NCI-H748 (cell line): Measurements from ENCODE around the gene RARRES2.

Experiments
- DNase-seq: peaks from one replicate; lab custom pipeline; 2025; ENCODE audit not compliant: unreplicated experiment; lab: John Stamatoyannopoulos, UW

Gene RARRES2

GRCh38 chr7:150339409-150339809, 2.0 kb downstream of the RARRES2 start:
- no peak for DNase-seq

GRCh38 chr7:150338166-150338829, 3.1 kb downstream of the RARRES2 start:
- DNase-seq, result no peak

DNA sequence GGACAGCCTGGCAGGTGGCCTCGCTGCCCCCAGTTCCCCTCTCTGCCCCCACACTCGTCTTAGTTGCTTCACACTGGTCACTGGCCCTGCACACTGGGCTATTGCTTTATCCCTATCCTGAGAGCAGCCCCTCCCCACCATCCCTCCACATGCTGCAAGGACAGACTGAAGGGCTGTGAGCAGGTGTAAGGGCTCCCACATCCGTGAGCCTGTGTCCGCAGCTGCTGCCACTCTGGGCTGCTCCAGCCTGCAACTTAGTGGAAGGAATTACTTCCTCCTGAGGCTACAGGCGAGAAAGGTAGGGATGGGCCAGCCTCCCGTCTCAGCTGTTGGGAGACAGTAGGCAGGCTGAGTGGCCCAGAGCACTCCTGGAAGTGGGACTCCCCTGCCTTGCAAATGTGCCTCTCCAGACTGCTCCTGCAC, 3.8 kb downstream of the RARRES2 start:
- no peak for DNase-seq

- DNase-seq, result no peak
Measured at GRCh38 chr7:150337179-150337578, 4.2 kb downstream of the RARRES2 start.

DNA sequence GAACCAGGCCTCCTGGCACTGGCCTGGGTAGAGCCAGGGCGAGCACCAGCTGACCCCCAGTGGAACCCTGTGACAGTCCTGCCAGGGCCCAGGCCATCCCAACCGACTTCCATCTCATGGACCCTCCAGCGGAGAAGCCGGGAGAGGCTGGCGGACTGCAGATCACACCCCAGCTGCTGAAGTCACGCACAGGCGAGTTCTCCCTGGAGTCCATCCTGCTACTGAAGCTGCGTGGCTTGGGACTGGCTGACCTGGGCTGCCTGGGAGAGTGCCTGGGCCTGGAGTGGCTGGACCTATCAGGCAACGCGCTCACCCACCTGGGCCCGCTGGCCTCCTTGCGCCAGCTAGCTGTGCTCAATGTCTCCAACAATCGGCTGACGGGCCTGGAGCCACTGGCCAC, 4.7 kb downstream of the RARRES2 start:
- no peak for DNase-seq

DNA sequence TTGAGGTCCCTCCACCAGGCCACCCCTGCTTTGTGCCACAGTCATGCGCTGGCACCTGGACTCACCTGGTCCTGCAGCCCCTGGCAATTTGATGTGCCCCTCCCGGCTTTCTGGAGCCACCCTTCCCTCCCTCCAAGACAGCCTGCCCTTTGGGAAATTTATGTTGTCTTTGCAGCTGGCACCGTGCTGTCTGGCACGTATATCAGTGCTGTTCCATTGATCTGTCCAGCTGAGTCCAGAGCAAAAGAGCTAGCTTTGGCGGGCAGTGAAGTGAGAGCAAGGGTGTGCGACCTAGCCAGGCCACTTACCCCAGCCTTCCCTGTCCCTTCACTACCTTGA, 5.7 kb downstream of the RARRES2 start:
- no peak for DNase-seq

DNA sequence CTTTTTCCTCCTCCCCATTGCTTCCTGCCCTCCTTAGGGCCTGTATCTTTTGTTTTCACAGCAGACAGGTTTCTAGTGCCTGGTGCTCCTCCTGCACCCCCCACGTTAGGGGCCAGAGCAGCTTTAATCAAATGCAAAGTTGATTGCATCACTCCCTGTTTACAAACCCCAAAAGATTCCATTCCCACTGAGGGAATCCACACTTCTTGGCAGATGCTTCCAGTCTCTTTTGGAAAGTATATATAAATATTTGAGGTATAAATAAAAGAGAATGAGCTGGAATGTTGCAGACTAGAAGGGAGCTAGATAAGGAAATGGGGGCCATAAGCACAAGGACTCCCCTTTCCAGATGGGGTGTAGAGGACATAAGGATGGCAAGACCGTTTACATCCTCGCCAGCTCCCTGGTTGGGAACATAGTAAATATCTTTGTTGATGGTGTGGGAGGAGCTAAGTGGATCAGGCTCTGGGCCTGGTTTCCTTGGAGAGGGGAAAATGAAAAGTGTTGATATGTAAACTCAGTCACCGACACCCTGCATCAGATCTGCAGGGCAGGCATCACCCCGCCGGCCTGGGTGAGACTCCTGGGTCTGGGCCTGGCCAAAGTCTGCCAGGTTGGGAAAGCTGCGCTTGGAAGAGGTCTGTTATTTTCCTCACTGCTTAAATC, 6.2 kb downstream of the RARRES2 start:
- no peak for DNase-seq

DNA sequence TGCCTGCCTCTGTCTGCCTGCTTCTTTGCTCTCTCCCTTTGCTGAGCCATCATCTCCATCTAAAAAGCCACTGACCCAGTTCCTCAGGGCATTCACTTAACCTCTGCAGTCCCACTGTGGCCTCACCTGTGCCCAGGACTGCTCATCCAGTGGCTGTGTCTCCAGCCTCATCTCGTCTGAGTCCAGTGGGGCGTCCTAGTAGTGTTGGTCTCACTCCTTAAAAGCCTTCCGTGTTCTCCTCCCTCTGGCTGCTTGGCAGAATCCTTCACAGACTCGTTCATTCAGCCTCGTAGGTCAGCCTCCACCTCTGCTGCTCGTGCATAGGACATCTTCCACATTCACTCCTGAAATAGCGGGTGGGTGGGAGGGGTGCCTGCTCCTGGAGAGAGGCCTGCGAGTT, 7.3 kb downstream of the RARRES2 start:
- no peak for DNase-seq

GRCh38 chr7:150333659-150334058, 7.8 kb downstream of the RARRES2 start:
- DNase-seq, result no peak

DNA sequence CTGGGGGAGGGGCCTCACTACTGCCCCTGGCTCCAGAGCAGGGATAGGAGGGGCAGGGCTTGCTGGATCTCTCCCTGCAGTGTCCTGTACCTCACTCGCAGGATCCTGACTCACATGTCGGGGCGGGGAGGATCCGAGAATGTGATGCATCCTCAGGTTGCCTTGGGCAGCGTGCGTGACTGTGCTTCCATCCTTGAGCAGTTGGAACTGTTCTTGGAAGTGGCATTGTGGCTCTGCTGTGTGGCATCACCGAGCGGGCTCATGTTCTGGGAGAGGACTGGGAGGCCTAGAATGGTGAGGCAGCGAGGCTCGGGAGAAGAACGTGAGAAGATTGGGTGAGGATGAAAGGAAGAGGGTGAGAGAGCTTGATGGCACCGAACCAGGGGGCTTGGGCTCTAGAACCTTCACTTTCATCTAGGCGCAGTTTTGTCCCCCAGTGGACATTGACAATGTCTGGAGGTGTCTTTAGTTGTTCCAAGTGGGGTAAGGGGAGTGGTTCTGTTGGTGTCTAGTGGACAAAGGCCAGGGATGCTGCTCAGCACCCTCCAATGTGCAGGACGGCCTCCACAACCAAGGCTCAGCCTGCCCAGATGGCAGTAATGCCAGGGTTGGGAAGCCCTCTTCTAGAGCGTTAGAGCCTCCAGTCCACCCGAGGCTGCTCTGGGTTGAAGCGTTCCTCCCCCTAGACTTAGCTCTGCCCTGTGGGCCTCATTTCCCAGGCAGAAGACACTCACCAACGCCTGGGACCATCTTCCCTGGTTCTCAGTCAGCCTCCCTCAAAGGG, 8.4 kb downstream of the RARRES2 start:
- no peak for DNase-seq

DNA sequence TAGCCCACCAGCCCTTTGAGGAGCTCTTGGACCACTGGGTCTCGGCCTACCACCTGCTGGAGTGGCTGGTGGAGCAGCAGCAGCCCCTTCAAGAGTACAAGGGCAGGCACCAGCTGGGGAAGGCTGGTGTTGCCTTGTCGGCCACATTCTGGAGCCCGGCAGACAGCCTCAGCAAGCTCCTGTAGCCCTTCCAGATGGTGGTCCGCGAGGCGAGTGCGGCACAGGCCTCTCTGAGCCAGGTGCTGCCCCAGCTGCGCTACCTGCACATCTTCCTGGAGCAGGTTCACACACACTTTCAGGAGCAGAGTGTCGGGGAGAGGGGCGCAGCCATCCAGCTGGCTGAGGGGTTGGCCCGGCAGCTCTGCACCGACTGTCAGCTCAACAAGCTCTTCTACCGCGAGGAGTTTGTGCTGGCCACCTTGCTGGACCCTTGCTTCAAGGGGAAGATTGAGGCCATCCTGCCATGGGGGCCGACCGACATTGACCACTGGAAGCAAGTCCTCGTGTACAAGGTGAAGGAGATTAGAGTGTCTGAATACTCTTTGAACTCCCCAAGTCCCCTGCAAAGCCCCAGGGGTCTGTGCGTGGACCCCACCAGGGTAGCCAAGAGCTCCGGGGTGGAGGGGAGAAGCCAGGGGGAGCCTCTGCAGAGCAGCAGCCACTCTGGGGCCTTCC, 11.1 kb downstream of the RARRES2 start:
- no peak for DNase-seq

GRCh38 chr7:150329331-150330120, 11.9 kb downstream of the RARRES2 start:
- no peak for DNase-seq

DNA sequence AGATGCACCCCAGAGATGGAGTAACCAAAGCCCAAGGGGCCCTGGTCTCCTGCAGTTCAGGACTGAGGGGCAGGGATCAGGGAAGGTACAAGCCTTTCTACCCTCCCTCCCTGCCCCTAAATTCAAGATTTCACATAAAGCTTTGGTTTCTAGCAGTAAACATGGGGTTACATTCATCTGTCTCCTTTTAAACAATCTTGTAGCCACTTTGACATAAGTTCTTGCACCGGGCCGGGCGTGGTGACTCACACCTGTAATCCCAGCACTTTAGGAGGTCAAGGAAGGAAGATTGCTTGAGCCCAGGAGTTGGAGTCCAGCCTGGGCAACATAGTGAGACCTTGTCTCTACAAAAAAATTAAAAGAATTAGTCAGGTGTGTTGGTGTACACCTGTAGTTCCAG, 14.1 kb downstream of the RARRES2 start:
- no peak for DNase-seq

- no peak for DNase-seq
Measured at GRCh38 chr7:150326657-150327268, 14.7 kb downstream of the RARRES2 start.

DNA sequence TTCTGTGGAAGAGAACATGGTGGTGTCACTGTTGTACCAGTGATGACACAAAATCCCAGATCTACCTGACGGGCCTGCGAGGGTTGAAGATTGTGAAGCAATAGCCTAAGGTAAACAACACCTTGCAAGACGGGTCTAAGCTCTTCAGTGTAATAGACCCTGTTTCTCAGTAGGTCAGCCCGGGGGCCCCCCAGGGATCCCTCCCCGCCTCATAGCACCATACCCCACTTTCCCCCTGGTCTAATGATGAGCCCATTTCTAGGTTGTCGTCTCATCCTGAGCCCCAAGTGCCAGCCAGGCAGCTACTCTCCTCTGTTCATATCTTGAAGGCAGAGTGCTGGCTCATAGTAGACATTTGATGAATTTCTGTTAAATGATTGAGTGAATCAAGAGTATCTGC, 15.5 kb downstream of the RARRES2 start:
- DNase-seq, result no peak

DNA sequence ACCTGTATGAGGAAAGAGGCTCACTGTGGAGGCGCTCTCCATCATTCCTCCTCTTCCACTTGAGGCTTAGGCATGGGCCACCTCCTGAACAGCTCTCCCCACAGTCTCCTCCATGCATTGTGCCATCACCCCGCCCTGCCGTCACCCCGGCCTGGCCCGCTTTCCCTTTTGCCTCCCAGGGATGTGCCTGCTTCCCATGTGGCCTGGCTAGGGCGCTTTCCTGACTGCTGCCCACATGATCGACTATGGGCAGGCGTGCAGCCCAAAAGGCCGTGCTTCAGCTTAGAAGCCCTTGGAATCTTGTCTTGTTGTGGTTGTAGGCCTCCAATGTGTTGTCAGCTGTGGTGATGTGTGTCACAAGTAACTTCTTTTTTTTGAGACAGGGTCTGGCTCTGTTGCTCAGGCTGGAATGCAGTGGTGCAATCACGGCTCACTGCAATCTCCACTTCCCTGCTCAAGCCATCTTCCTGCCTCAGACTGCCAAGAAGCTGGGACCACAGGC, 16.3 kb downstream of the RARRES2 start:
- no peak for DNase-seq

DNA sequence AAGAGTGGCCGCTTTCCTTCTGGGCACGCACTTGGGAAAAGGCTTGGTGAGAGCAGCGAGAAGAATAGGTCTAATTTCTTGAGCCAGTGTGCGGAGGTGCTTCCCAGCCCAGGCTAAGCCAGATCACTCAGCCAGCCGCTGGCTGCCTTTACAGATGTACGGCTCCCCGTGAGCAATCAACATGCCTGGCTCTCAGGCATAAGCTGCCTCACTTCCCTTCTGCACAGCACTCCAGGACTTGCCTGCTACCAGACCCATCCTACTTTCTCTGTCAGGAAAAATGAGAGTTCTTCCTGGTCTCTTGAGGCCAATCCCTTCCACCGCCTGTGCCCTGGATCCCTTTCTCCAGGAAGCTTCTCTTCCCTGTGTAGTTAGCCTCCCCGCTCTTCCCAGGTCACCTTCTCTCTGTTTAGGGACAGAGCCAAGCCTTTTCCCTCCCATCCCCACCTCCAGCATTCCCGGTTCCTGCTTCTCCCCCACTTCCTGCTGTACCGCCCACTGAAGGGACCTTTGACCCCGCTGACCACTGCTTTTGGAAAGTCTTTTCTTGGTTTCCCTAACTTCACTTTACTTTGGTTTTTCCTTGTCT, 17.0 kb downstream of the RARRES2 start:
- DNase-seq, result no peak

GRCh38 chr7:150323682-150324372, 17.6 kb downstream of the RARRES2 start:
- peak; percentile 68 for DNase-seq
